Kidney (tissue), 14 donors: ENCODE measurements around the gene AFF3. TPM values are rescaled to one million over a fixed set of nuclear protein-coding genes. Genes with fewer than 3 reads are reported as not detected.

Source experiments
- DNase-seq, 5 donors: peaks; one replicate each; pipeline ENCODE4 v3.0.0-alpha.2; 2013 to 2020
- FAIRE-seq: peaks from 2 replicates; lab custom pipeline; 2012; peaks lifted over from hg19 to GRCh38; lab: Jason Lieb, UNC
- H3K27ac ChIP-seq, 2 donors: one replicate each; pipeline ENCODE4 v1.7.0; 2013; ENCODE audit warnings: low read depth in 2 of 2, low read length in 2 of 2, inconsistent platforms in 1 of 2
- H3K27me3 ChIP-seq: one replicate; pipeline ENCODE4 v1.7.1; 2013; ENCODE audit warnings: low read length, inconsistent platforms; ENCODE audit not compliant: control insufficient read depth, insufficient read depth
- H3K36me3 ChIP-seq, 3 donors: one replicate each; pipeline versions ENCODE4 v1.7.0 to v1.7.1; 2013; ENCODE audit warnings: low read length in 3 of 3, control low read depth in 1 of 3, inconsistent platforms in 1 of 3; ENCODE audit not compliant: insufficient read depth in 3 of 3, control insufficient read depth in 2 of 3
- H3K4me1 ChIP-seq, 3 donors: one replicate each; pipeline versions ENCODE4 v1.7.0 to v1.7.1; 2013; ENCODE audit warnings: low read length in 3 of 3, inconsistent platforms in 1 of 3, low read depth in 1 of 3; ENCODE audit not compliant: control insufficient read depth in 2 of 3, insufficient read depth in 2 of 3
- H3K4me3 ChIP-seq, 3 donors: one replicate each; pipeline versions ENCODE4 v1.7.0 to v1.8.1; 2013; ENCODE audit warnings: low read length in 3 of 3, control low read depth in 1 of 3, inconsistent platforms in 1 of 3
- H3K9ac ChIP-seq, 3 donors: one replicate each; pipeline versions ENCODE4 v1.7.0 to v1.7.1; 2013; ENCODE audit warnings: low read length in 3 of 3, control low read depth in 1 of 3, inconsistent platforms in 1 of 3
- H3K9me3 ChIP-seq, 3 donors: one replicate each; pipeline versions ENCODE4 v1.7.0 to v1.7.1; 2013; ENCODE audit warnings: low read length in 3 of 3, control low read depth in 1 of 3, inconsistent platforms in 1 of 3; ENCODE audit not compliant: control insufficient read depth in 2 of 3, insufficient read depth in 1 of 3
- intact Hi-C: fragments of 100-400 bp; cut with DNase I; formaldehyde crosslinking; loops from one replicate; pipeline ENCODE4 v1.11.1; 2022
- polyA plus RNA-seq: library from polyadenylated mRNA; stranded (reverse); fragments of 350-450 nt; fragmentation: Illumina TruSeq; extraction: RNeasy Lipid Tissue Mini Kit (QIAGEN cat#74804); gene quantifications from one replicate; pipeline ENCODE4 v1.2.3, GENCODE V29; 2014; ENCODE audit warnings: low read depth, low replicate concordance; ENCODE audit not compliant: insufficient read depth
- total RNA-seq: library from RNA; stranded (reverse); fragmentation: NEBNext Ultra II Directional; extraction: Animal tissue kit (Norgen Biotek cat#: 25700); gene quantifications from one replicate; pipeline ENCODE4 v1.2.1, GENCODE V29; 2021
- TF ChIP-seq, protein P1 (sequence below): IDR thresholded peaks from 3 replicates; pipeline ENCODE4 v1.5.1; 2012; ENCODE audit warnings: mild to moderate bottlenecking, moderate library complexity, borderline replicate concordance; ENCODE audit not compliant: insufficient read depth; ENCODE audit errors: extremely low read depth
- donor health status: control.
- donor health status: control.
- donor health status: control.
- donor health status: control.
- donor health status: control.
- donor health status: DM: yes; HTN: yes; CAD: no.
- donor health status: Normal renal cell carcinoma (clear cell type).

Gene AFF3
- total and polyA plus RNA-seq, 2 donors from 2014 or later = 0.65 to 11.0 TPM

- Histone ChIP-seq H3K27me3 (no peaks in the 10 kb centered on the region), H3K36me3 (no peaks in the 10 kb centered on the region), H3K27ac (no peak overlapping the region), H3K4me1 (no peaks in the 10 kb centered on the region), H3K9me3 (no peaks in the 10 kb centered on the region), H3K9ac (no peak overlapping the region), H3K4me3 (no peak overlapping the region)
- FAIRE-seq = no peak
- DNase-seq = no peak
- intact Hi-C loops = no loop called here
- TF ChIP-seq, protein P1, sequence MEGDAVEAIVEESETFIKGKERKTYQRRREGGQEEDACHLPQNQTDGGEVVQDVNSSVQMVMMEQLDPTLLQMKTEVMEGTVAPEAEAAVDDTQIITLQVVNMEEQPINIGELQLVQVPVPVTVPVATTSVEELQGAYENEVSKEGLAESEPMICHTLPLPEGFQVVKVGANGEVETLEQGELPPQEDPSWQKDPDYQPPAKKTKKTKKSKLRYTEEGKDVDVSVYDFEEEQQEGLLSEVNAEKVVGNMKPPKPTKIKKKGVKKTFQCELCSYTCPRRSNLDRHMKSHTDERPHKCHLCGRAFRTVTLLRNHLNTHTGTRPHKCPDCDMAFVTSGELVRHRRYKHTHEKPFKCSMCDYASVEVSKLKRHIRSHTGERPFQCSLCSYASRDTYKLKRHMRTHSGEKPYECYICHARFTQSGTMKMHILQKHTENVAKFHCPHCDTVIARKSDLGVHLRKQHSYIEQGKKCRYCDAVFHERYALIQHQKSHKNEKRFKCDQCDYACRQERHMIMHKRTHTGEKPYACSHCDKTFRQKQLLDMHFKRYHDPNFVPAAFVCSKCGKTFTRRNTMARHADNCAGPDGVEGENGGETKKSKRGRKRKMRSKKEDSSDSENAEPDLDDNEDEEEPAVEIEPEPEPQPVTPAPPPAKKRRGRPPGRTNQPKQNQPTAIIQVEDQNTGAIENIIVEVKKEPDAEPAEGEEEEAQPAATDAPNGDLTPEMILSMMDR = no peak
These were observed 316.8 kb downstream of the AFF3 start for GRCh38 chr2:99825630-99826029.

- Histone ChIP-seq H3K36me3 (no peaks in the 10 kb centered on the region), H3K4me1 (no peaks in the 10 kb centered on the region), H3K27ac (no peak overlapping the region), H3K9me3 (no peaks in the 10 kb centered on the region), H3K27me3 (no peaks in the 10 kb centered on the region), H3K9ac (no peak overlapping the region), H3K4me3 (no peak overlapping the region)
- FAIRE-seq (no peak), DNase-seq (no peak)
- TF ChIP-seq, protein P1 = no peak
- intact Hi-C loops = no loop called here
These were observed 317.6 kb downstream of the AFF3 start for GRCh38 chr2:99824758-99825157.

- no peaks in the 10 kb centered on the region for H3K36me3 ChIP-seq
- intact Hi-C loops = no loop called here
- no peaks in the 10 kb centered on the region for H3K9me3 ChIP-seq
- no peak overlapping the region for H3K9ac ChIP-seq
- H3K27me3 ChIP-seq = no peaks in the 10 kb centered on the region
- TF ChIP-seq, protein P1 = no peak
- H3K4me3 ChIP-seq = no peak overlapping the region
- H3K4me1 ChIP-seq = no peaks in the 10 kb centered on the region
- DNase-seq (no peak), FAIRE-seq (no peak)
- no peak overlapping the region for H3K27ac ChIP-seq
These were observed 319.7 kb downstream of the AFF3 start for GRCh38 chr2:99822474-99823207.
